Loucy (cell line): Measurements from ENCODE around the gene NSD1.
A peak's percentile ranks its signal among the peaks of the same experiment; 100 is the strongest.

Experiments
- H2AFZ ChIP-seq: fragments of 200-600 bp; sonication (generic); 2 replicates; pipeline ENCODE4 v1.6.0; 2016; ENCODE audit warnings: antibody characterized with exemption, mild to moderate bottlenecking, low read length, moderate library complexity
- H3F3A ChIP-seq: fragments of 200-600 bp; 2 replicates; pipeline ENCODE4 v1.6.0; 2016; ENCODE audit warnings: antibody characterized with exemption, low read depth, mild to moderate bottlenecking
- H3K27me3 ChIP-seq: fragments of 200-600 bp; sonication (generic); 2 replicates; pipeline ENCODE4 v1.6.1; 2014; ENCODE audit warnings: low read length, mild to moderate bottlenecking; ENCODE audit not compliant: insufficient read depth, poor library complexity, severe bottlenecking
- H3K36me3 ChIP-seq: fragments of 200-600 bp; sonication (generic); 2 replicates; pipeline ENCODE4 v1.6.1; 2016; ENCODE audit warnings: low read length; ENCODE audit not compliant: insufficient read depth
- H3K4me1 ChIP-seq: fragments of 200-600 bp; sonication (generic); 2 replicates; pipeline ENCODE4 v1.5.1; 2014; ENCODE audit warnings: low read length, mild to moderate bottlenecking; ENCODE audit not compliant: insufficient read depth, poor library complexity, severe bottlenecking
- H3K4me2 ChIP-seq: fragments of 200-600 bp; sonication (generic); 2 replicates; pipeline ENCODE4 v1.6.0; 2014; ENCODE audit warnings: antibody characterized with exemption, low read length, low read depth, mild to moderate bottlenecking; ENCODE audit not compliant: poor library complexity, severe bottlenecking
- H3K4me3 ChIP-seq: fragments of 200-600 bp; sonication (generic); 2 replicates; pipeline ENCODE4 v1.5.1; 2014; ENCODE audit warnings: low read length, mild to moderate bottlenecking, mixed read lengths; ENCODE audit not compliant: poor library complexity, severe bottlenecking
- H3K79me2 ChIP-seq: fragments of 200-600 bp; sonication (generic); 2 replicates; pipeline ENCODE4 v1.6.1; 2014; ENCODE audit warnings: low read length; ENCODE audit not compliant: insufficient read depth
- H3K9ac ChIP-seq: fragments of 200-600 bp; sonication (generic); 2 replicates; pipeline ENCODE4 v1.6.0; 2014; ENCODE audit warnings: mild to moderate bottlenecking, low read depth, low read length, moderate library complexity; ENCODE audit not compliant: poor library complexity, severe bottlenecking
- H3K9me2 ChIP-seq: fragments of 200-600 bp; sonication (generic); replicated peaks from 2 replicates; pipeline ENCODE4 v1.6.1; 2016; ENCODE audit warnings: low read depth, low read length, mixed read lengths
- H3K9me3 ChIP-seq: fragments of 200-600 bp; sonication (generic); 2 replicates; pipeline ENCODE4 v1.6.1; 2014; ENCODE audit warnings: mild to moderate bottlenecking, antibody characterized with exemption, low read length, low read depth; ENCODE audit not compliant: insufficient read depth
- H4K20me1 ChIP-seq: fragments of 200-600 bp; sonication (generic); 2 replicates; pipeline ENCODE4 v1.6.0; 2014; ENCODE audit warnings: antibody characterized with exemption, low read length, mild to moderate bottlenecking; ENCODE audit not compliant: insufficient read depth, poor library complexity, severe bottlenecking
- EZH2phosphoT487 ChIP-seq: fragments of 200-600 bp; IDR thresholded peaks from 2 replicates; pipeline ENCODE4 v1.6.1; 2018; ENCODE audit warnings: antibody characterized with exemption, mild to moderate bottlenecking, moderate library complexity, borderline replicate concordance
- TF ChIP-seq, protein P1 (sequence below): fragments of 200-600 bp; sonication (generic); conservative IDR thresholded peaks from 2 replicates; pipeline ENCODE4 v1.5.1; 2014; ENCODE audit warnings: mild to moderate bottlenecking, antibody characterized with exemption, low read length

Gene NSD1

DNA sequence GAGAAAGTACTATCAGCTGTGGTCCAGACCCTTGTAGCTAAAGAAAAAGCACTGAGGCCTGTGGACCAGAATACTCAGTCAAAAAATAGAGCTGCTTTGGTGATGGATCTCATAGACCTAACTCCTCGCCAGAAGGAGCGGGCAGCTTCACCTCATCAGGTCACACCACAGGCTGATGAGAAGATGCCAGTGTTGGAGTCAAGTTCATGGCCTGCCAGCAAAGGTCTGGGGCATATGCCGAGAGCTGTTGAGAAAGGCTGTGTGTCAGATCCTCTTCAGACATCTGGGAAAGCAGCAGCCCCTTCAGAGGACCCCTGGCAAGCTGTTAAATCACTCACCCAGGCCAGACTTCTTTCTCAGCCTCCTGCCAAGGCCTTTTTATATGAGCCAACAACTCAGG lies 161.1 kb downstream of the NSD1 start:
- Histone ChIP-seq H3K79me2 (no peaks in the 10 kb centered on the region), H3K27me3 (no peaks in the 10 kb centered on the region), H3K9me2 (no peaks in the 10 kb centered on the region), H3K9ac (no peak overlapping the region), H3K9me3 (no peaks in the 10 kb centered on the region), H4K20me1 (no peaks in the 10 kb centered on the region), H3K4me2 (no peak overlapping the region), H3K4me3 (no peak overlapping the region), H2AFZ (no peak overlapping the region), H3K4me1 (peaks cover 20% of the 10 kb centered on the region), H3K36me3 (peaks cover 43% of the 10 kb centered on the region; the same call in 1 of the 2 replicates), H3F3A (no peaks in the 10 kb centered on the region)
- TF ChIP-seq EZH2phosphoT487, result no peak
- TF ChIP-seq, protein P1, sequence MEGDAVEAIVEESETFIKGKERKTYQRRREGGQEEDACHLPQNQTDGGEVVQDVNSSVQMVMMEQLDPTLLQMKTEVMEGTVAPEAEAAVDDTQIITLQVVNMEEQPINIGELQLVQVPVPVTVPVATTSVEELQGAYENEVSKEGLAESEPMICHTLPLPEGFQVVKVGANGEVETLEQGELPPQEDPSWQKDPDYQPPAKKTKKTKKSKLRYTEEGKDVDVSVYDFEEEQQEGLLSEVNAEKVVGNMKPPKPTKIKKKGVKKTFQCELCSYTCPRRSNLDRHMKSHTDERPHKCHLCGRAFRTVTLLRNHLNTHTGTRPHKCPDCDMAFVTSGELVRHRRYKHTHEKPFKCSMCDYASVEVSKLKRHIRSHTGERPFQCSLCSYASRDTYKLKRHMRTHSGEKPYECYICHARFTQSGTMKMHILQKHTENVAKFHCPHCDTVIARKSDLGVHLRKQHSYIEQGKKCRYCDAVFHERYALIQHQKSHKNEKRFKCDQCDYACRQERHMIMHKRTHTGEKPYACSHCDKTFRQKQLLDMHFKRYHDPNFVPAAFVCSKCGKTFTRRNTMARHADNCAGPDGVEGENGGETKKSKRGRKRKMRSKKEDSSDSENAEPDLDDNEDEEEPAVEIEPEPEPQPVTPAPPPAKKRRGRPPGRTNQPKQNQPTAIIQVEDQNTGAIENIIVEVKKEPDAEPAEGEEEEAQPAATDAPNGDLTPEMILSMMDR, result no peak

DNA sequence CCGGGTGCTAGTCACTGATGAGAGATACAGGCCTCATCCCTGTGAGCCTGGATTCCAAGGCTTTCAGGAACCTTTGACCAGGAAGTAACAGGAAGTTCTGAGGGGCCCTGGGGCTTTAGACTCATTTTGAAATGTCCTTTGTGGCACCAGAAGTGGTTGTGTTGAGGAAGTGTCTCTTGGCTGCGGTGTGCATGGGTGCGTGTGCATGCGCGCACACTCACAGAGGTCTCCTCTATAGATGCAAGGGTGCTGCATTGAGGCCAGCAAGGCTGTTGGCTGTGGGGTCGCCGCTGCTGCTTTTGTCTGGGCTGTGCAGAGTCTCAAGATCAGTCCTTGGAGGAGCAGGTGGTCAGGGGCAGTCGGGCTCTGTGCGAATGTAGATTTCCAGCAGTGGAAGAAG lies 162.4 kb downstream of the NSD1 start:
- H2AFZ ChIP-seq, result no peak overlapping the region
- H3K36me3 ChIP-seq, result peaks cover 43% of the 10 kb centered on the region; the same call in 1 of the 2 replicates
- peak overlapping the region; percentile 60 for H3K4me2 ChIP-seq
- no peak for TF ChIP-seq EZH2phosphoT487
- TF ChIP-seq, protein P1, result no peak
- H3F3A ChIP-seq, result no peaks in the 10 kb centered on the region
- H3K9me3 ChIP-seq, result no peaks in the 10 kb centered on the region
- peaks cover under 1% of the 10 kb centered on the region for H4K20me1 ChIP-seq
- H3K9me2 ChIP-seq, result no peaks in the 10 kb centered on the region
- H3K27me3 ChIP-seq, result no peaks in the 10 kb centered on the region
- peaks cover 29% of the 10 kb centered on the region for H3K4me1 ChIP-seq
- H3K79me2 ChIP-seq, result no peaks in the 10 kb centered on the region
- H3K9ac ChIP-seq, result peak overlapping the region; percentile 60
- H3K4me3 ChIP-seq, result no peak overlapping the region

DNA sequence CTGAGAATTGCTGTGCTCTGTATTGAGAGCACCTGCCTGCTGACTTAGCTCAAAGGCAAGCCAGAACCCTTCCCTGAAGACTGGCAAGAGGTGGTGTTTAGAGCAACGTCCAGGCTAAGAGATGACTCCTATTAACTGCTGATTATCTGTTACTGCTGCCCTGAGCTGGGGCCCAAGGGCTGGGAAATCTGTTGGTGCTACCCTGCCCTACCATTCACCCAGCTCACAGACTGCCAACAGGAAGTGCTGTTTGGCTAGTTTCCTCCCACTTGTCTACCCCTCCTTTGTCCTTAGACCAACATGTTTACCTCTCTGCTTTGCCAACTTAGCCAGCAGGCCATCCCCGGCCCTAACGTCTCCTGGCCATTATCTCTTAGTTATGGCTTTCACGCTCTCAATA lies 163.0 kb downstream of the NSD1 start:
- H3K27me3 ChIP-seq, result no peaks in the 10 kb centered on the region
- H4K20me1 ChIP-seq, result peaks cover 2% of the 10 kb centered on the region
- peak overlapping the region; percentile 12 for H3K4me3 ChIP-seq
- H3K79me2 ChIP-seq, result peaks cover 3% of the 10 kb centered on the region; the same call in 1 of the 2 replicates
- H2AFZ ChIP-seq, result no peak overlapping the region
- TF ChIP-seq, protein P1, result no peak
- no peak for TF ChIP-seq EZH2phosphoT487
- H3K9ac ChIP-seq, result peak overlapping the region; percentile 60
- peaks cover 42% of the 10 kb centered on the region; the same call in 1 of the 2 replicates for H3K36me3 ChIP-seq
- peaks cover 36% of the 10 kb centered on the region for H3K4me1 ChIP-seq
- H3K9me3 ChIP-seq, result no peaks in the 10 kb centered on the region
- H3K4me2 ChIP-seq, result peak overlapping the region; percentile 60
- H3K9me2 ChIP-seq, result no peaks in the 10 kb centered on the region
- H3F3A ChIP-seq, result no peaks in the 10 kb centered on the region
